ENCODE measurements around the gene CYB561. TPM values are rescaled to one million over a fixed set of nuclear protein-coding genes. Genes with fewer than 3 reads are reported as not detected.

CYB561 gene
- total RNA-seq, 1 experiment from 2014 or later: 35.1 TPM

DNA sequence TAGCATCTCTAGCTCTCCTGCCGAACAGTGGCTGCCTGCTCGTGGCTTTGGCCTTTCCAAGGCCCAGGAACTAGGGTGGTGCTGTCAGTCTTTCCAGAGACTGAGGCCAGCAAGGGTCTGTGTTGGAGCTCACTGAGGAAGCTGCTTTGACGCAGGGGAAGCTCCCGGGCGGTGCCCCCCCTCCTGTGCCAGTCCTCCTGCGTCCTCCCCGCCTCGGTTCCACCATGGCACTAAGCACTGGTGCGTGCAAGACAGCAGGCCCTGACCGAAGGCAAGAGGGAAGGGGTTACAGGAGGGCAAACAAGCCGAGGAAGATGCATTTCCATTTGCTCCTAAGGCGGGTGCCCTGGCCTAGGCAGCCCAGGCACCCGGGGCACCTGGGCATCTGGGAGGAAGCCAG is 4.5 kb downstream of the CYB561 start:
- ChIA-PET POLR2A (no interaction called here), CTCF (interaction anchor here (0.5 to 15.9 kb wide), 6 partner anchors 15 to 170 kb away, joined by 3 to 298 read pairs (median 8); partner anchors contain the start of gene ACE)
- Mint-ChIP-seq H3K4me1 (peaks cover 32% of the 10 kb centered on the region), H3K27ac (no peak overlapping the region; the same call in 1 of the 2 replicates), H3K9me3 (no peaks in the 10 kb centered on the region), H3K36me3 (no peaks in the 10 kb centered on the region), H3K27me3 (ENCODE audit: low read depth) (no peaks in the 10 kb centered on the region), H3K4me3 (no peak overlapping the region)
- TF ChIP-seq ATF1 (CRISPR knock-in tag; IDR thresholded peaks at IDR 0.05) (no peak), KAT7 (CRISPR knock-in tag; IDR thresholded peaks at IDR 0.05; ENCODE audit: borderline replicate concordance) (no peak), TEAD1 (CRISPR knock-in tag; IDR thresholded peaks at IDR 0.05) (no peak), TEAD4 (CRISPR knock-in tag; IDR thresholded peaks at IDR 0.05) (no peak), GTF2I (CRISPR knock-in tag; conservative IDR thresholded peaks at IDR 0.05) (no peak), ETV6 (CRISPR knock-in tag; IDR thresholded peaks at IDR 0.05) (no peak), ESRRA (CRISPR knock-in tag; IDR thresholded peaks at IDR 0.05; ENCODE audit: borderline replicate concordance) (no peak)
- TF ChIP-seq, protein P1, sequence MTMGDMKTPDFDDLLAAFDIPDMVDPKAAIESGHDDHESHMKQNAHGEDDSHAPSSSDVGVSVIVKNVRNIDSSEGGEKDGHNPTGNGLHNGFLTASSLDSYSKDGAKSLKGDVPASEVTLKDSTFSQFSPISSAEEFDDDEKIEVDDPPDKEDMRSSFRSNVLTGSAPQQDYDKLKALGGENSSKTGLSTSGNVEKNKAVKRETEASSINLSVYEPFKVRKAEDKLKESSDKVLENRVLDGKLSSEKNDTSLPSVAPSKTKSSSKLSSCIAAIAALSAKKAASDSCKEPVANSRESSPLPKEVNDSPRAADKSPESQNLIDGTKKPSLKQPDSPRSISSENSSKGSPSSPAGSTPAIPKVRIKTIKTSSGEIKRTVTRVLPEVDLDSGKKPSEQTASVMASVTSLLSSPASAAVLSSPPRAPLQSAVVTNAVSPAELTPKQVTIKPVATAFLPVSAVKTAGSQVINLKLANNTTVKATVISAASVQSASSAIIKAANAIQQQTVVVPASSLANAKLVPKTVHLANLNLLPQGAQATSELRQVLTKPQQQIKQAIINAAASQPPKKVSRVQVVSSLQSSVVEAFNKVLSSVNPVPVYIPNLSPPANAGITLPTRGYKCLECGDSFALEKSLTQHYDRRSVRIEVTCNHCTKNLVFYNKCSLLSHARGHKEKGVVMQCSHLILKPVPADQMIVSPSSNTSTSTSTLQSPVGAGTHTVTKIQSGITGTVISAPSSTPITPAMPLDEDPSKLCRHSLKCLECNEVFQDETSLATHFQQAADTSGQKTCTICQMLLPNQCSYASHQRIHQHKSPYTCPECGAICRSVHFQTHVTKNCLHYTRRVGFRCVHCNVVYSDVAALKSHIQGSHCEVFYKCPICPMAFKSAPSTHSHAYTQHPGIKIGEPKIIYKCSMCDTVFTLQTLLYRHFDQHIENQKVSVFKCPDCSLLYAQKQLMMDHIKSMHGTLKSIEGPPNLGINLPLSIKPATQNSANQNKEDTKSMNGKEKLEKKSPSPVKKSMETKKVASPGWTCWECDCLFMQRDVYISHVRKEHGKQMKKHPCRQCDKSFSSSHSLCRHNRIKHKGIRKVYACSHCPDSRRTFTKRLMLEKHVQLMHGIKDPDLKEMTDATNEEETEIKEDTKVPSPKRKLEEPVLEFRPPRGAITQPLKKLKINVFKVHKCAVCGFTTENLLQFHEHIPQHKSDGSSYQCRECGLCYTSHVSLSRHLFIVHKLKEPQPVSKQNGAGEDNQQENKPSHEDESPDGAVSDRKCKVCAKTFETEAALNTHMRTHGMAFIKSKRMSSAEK (CRISPR knock-in tag; IDR thresholded peaks at IDR 0.05; ENCODE audit: borderline replicate concordance): no peak
- TF ChIP-seq, protein P2, sequence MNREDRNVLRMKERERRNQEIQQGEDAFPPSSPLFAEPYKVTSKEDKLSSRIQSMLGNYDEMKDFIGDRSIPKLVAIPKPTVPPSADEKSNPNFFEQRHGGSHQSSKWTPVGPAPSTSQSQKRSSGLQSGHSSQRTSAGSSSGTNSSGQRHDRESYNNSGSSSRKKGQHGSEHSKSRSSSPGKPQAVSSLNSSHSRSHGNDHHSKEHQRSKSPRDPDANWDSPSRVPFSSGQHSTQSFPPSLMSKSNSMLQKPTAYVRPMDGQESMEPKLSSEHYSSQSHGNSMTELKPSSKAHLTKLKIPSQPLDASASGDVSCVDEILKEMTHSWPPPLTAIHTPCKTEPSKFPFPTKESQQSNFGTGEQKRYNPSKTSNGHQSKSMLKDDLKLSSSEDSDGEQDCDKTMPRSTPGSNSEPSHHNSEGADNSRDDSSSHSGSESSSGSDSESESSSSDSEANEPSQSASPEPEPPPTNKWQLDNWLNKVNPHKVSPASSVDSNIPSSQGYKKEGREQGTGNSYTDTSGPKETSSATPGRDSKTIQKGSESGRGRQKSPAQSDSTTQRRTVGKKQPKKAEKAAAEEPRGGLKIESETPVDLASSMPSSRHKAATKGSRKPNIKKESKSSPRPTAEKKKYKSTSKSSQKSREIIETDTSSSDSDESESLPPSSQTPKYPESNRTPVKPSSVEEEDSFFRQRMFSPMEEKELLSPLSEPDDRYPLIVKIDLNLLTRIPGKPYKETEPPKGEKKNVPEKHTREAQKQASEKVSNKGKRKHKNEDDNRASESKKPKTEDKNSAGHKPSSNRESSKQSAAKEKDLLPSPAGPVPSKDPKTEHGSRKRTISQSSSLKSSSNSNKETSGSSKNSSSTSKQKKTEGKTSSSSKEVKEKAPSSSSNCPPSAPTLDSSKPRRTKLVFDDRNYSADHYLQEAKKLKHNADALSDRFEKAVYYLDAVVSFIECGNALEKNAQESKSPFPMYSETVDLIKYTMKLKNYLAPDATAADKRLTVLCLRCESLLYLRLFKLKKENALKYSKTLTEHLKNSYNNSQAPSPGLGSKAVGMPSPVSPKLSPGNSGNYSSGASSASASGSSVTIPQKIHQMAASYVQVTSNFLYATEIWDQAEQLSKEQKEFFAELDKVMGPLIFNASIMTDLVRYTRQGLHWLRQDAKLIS (CRISPR knock-in tag; IDR thresholded peaks at IDR 0.05; ENCODE audit: borderline replicate concordance): no peak
- ATAC-seq: no peak
- no peak for DNase-seq (ENCODE audit: low spot score)

DNA sequence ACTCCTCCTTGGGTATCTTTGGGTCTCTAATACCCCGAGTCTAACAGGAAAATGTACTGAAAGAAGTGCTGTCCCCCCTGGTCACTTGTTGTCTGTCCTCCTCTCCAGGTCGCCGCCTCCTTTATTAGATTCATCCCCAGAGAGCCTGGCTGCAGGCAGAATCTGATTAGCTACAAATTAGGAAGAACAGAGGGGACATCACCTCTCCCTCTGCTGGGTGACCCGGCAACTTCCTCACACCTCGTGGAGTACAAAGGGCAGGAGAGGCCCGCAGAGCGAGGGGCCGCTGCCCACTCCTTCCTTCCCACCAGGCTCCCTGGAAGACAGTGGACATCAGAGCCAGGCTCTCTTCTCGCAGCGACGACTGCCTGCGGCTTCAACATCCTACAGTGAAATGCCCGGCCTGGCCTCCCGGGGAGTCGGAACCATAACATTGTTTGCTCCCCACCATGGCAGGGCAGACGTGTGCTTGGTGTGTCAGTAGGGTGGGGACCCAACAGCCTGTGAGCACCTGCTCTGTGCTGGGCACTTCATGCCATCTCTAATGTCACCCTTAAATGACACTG is 5.3 kb downstream of the CYB561 start:
- no peak overlapping the region for H3K4me3 Mint-ChIP-seq
- peaks cover 38% of the 10 kb centered on the region for H3K4me1 Mint-ChIP-seq
- DNase-seq (ENCODE audit: low spot score): no peak
- H3K27me3 Mint-ChIP-seq (ENCODE audit: low read depth): no peaks in the 10 kb centered on the region
- ChIA-PET CTCF (interaction anchor here (0.5 to 15.9 kb wide), 5 partner anchors 14 to 109 kb away, joined by 3 to 298 read pairs (median 5); partner anchors contain the start of genes ACE and DCAF7), POLR2A (interaction anchor here (1.0 kb wide), 1 partner anchor 36 kb away, joined by 3 read pairs; the partner anchor contains the start of gene ACE)
- TF ChIP-seq, protein P1 (CRISPR knock-in tag; IDR thresholded peaks at IDR 0.05; ENCODE audit: borderline replicate concordance): no peak
- H3K9me3 Mint-ChIP-seq: no peaks in the 10 kb centered on the region
- peak overlapping the region; percentile 32; the same call in 1 of the 2 replicates for H3K27ac Mint-ChIP-seq
- no peaks in the 10 kb centered on the region for H3K36me3 Mint-ChIP-seq
- ATAC-seq: no peak

Measured in WTC11 (cell line).